ENCODE measurements around the gene TEAD2.
"Not testable (repeated sequence)": the region's sequence is repeated elsewhere in the genome, so short reads cannot be mapped to it uniquely, and the experiment has no call there.

The TEAD2 gene

GRCh38 chr19:49344505-49345423 is 17.5 kb downstream of the TEAD2 start:
- no peak for DNase-seq

- DNase-seq, result no peak
Measured at GRCh38 chr19:49343123-49343522, 19.1 kb downstream of the TEAD2 start.

DNA sequence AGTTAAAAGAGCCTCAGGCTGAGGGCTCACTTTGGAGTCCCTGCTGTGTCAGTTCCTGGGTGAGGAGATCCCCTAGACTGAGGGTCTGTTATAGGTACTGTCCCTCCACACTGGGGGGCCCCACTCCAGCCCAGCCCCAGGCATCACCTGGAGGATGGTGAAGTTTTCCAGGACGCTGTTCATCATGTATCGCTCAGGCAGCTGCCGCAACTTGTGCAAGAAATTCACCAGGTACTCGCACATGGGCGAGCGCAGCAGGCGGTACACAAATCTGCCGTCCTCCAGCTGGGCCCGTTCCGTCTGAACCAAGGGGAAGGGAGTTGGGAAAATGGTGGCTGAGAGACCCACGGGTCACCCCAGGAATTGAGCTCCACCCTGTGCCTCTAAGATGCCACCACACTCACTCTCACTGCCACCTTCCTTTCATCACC is 19.9 kb downstream of the TEAD2 start:
- DNase-seq, result no peak

DNA sequence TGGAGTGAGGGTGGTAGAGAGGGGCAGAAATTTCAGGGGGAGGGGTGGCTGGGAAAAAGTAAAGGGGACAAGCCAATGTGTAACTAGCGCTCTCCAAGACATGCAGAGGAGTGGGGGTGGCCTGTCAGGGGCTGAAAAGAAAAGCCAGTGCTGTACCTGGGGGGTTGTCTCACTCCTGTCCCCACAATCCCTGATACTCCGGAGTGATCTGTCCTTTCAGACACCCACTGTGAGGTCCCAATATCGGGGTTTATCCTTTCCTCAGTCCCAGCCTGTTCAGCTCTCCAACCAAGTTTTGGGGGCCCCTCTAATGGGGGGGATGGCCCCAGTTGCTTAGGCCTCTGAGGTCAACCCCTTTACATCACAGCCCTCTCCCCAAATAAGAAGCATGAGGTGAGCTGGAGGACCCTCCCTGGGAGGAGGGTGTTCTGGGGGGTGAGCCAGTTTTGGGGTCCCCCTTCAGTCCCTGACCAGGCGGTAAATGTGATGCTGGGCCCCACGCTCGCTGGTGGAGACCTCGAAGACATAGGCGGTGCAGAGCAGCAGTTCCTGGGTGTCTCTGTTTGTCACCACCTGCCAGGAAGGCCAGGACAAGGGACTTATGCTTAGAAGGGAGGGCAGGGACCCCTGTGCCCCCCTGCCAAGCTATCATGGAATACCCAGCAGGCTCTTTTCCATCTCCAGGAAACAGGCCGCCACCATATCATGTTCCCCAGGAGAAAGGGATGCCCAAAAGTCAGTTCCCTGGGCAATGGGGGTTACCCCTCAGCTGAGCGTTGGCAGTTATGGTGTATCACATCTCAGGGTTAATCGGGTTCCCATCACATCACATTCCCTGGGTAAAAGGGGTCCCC is 21.1 kb downstream of the TEAD2 start:
- no peak for DNase-seq

- no peak for DNase-seq
Measured at GRCh38 chr19:49340069-49340864, 21.9 kb downstream of the TEAD2 start.

DNA sequence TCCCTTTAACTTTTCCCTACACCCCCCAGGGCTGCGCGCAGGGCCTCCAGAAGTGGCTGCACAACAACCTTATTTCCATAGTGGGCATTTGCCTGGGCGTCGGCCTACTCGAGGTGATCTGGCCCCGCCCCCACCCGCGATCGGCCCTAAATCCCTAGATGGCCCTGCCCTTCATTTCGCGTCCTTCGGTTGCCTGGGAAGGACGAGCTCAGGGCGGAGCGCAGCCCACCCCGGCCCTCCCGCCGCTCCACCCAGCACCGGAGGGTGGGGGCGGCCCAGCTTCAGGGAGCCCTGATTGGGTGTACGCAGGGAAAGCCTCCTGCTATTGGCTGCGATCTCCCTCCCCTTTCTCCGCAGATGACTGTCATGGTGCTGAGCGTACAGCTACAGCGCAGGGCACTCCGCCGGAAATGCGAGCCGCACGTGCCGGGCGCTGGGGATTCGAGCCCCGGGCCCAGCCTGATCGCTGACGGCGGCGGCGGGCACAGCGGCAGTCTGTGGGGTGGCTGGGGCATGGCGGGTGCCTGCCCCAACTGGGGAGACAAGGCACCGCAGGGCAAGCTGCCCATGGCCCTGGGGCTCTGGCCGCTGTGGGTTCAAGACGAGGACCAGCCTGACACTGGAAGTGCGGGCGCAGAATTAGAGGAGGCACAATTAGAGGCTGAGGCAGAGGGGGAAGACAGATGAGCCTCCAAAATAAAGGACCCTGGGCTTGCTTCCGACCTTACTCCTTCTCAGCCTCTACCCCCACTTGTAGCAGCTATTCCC is 22.7 kb downstream of the TEAD2 start:
- DNase-seq, result no peak

DNA sequence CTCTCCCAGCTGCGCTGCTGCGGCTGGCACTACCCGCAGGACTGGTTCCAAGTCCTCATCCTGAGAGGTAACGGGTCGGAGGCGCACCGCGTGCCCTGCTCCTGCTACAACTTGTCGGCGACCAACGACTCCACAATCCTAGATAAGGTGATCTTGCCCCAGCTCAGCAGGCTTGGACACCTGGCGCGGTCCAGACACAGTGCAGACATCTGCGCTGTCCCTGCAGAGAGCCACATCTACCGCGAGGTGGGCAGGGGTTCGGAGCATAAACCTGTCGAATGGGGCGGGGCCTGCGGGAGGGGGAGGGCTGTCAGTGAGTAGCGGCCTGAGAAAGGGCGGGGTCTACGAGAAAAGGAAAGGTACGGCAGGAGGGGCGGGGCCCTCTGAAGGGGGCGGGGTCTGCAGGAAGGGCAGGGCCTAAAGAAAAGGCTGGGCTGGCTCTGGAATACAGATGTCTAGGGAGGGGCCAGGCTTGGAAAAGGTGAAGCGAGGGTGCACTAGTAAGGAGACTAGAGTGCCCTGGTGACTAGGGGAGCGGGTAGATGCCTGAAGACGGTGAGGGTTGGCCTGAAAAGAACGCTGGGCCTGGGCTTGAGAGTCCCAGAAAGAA is 23.4 kb downstream of the TEAD2 start:
- DNase-seq, result no peak

GRCh38 chr19:49338023-49338677 is 24.1 kb downstream of the TEAD2 start:
- DNase-seq, result no peak

DNA sequence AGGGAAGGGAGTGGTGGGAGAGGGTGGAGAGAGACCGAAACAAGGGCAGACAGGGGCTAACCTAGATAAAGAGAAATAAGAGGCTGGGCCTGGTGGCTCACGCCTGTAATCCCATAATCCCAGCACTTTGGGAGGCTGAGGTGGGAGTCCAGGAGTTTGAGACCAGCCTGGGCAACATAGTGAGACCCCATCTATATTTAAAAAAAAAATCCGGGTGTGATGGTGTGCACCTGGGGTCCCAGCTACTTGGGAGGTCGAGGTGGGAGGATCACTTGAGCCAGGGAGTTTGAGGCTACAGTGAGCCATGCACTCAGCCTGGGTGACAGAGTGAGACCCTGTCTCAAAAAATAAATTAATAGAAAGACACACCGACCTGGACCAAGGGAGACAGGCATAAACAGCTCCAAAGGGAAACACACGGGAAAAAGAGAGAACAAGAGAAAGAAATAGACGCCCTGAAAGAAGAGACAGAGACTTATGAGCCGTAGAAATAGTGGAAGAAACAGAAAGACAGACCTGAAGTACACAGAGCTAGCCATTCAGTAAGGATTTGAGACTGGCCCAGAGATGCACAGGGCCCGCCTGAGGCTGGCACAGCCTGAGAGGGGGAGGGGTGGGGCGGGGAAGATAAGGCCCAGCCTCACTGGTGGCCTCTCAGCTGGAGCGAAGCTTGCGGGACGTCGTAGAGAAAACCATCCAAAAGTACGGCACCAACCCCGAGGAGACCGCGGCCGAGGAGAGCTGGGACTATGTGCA is 24.8 kb downstream of the TEAD2 start:
- no peak for DNase-seq

GRCh38 chr19:49336482-49337266 is 25.5 kb downstream of the TEAD2 start:
- DNase-seq, result no peak

DNA sequence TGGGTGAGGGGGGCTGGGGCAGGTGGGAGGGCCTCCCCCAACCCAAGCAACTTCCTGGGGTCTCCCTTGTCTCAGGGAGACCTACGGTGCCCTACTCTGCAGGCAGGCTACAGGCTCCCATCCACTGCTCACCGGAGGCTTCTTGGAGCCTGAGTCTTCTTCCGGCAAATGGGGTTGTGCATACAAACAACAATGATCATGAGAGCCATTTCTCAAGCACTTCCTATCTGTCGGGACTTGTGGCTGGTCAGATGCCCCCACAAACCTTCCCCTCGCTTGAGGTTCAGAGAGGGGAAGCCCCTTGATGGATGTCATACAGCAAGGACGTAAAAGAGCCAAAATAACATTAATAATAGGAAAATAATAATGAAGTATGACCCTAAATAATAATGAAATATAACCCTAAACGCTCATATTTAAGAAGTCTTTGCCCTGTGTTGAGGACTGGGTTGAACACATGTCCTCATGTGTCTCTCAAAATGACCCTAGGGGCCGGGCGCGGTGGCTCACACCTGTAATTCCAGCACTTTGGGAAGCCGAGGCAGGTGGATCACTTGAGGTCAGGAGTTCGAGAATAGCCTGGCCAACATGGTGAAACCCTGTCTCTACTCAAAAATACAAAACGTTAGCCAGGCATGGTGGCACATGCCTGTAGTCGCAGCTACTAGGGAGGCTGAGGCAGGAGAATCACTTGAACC is 26.3 kb downstream of the TEAD2 start:
- no peak for DNase-seq

DNA sequence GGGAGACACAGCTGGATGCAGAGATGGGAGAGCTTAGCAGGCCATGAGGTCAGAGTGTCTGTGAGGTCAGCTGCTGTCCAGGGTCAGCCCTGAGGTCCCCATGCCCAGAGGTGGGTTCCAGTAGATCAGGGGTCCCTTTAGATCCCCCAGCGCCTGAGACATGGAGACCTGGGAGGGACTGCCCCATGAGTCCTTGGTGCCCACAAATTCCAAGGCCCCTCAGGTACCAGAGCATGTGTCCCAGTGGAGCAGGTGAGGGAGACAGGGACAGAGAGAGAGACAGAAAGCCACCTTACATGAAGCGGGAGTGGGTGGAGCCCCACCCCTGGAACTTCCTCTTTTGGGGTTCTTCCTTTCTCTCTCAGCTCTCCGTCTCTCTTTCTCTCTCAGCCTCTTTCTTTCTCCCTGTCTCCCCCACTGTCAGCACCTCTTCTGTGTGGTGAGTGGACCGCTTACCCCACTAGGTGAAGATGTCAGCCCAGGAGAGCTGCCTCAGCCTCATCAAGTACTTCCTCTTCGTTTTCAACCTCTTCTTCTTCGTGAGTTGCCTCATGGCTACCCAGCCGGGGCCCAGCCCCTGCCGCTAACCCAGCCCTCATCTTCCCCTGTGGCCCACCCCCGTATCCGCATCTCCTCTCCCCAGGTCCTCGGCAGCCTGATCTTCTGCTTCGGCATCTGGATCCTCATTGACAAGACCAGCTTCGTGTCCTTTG is 27.0 kb downstream of the TEAD2 start, which contains the start of gene CD37:
Gene CD37, plus strand, starts transcription at position 336 of the 713 bp plus-strand sequence. Its CDS starts 135 bp downstream, at position 471.
- DNase-seq, result no peak

- DNase-seq, result no peak
Measured at GRCh38 chr19:49333811-49334288, 28.4 kb downstream of the TEAD2 start.

- no peak for DNase-seq
Measured at GRCh38 chr19:49333418-49333805, 28.8 kb downstream of the TEAD2 start.

- not testable (repeated sequence) for DNase-seq
Measured at GRCh38 chr19:49332691-49333417, 29.4 kb downstream of the TEAD2 start.

DNA sequence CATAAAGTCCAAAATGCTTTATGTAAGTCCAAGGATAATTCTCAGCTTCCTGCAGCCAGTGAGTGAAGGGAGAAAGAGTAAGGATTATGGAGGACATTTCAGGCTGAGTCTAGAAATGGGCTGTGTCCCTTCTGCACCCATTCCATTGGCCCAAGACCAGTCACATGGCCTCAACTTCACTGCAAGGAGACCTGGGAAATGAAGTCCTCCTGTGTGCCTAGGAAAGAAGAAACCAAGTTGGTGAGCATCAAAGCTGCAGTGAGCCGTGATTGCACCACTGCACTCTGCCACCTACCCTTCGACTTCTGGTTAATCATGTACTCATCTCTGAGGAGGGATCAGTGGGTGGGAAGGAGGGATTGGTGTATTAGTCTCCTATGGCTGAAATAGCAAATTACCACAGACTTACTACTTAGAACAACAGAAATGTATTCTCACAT is 30.6 kb downstream of the TEAD2 start:
- DNase-seq, result no peak

DNA sequence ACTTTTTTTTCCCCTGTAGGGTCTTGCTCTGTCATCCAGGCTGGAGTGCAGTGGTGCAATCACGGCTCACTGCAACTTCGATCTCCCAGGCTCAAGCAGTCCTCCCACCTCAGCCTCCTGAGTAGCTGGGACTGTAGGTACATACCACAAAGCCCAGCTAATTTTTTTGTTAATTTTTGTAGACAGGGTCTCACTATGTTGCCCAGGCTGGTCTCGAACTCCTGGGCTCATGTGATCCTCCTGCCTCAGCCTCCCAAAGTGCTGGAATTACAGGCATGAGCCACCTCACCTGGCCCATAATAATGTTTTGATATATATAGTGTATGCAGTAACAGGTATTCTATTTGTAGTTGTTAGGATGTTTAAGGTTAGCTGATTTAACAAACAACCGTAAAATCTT is 31.0 kb downstream of the TEAD2 start:
- DNase-seq, result not testable (repeated sequence)
